Measurements from ENCODE around the gene DENND5B. TPM values are rescaled to one million over a fixed set of nuclear protein-coding genes. Genes with fewer than 3 reads are reported as not detected.

Gene DENND5B
- total RNA-seq, 1 donor from 2014 or later, result 17.5 TPM

- H3K36me3 Mint-ChIP-seq, result peaks cover 37% of the 10 kb centered on the region
- TF ChIP-seq CTCF (conservative IDR thresholded peaks at IDR 0.05), result no peak
- DNase-seq (ENCODE audit: extremely low spot score, unreplicated experiment), result no peak
- H3K9me3 Mint-ChIP-seq, result peaks cover 8% of the 10 kb centered on the region
- no peak overlapping the region for H3K4me3 Mint-ChIP-seq
- H3K27me3 Mint-ChIP-seq, result peaks cover 53% of the 10 kb centered on the region
- H3K27ac Mint-ChIP-seq, result peak overlapping the region; percentile 3
- peaks cover 5% of the 10 kb centered on the region for H3K4me1 Mint-ChIP-seq (ENCODE audit: unreplicated experiment)
These were observed 5.7 kb downstream of the DENND5B start for GRCh38 chr12:31585271-31585670.

DNA sequence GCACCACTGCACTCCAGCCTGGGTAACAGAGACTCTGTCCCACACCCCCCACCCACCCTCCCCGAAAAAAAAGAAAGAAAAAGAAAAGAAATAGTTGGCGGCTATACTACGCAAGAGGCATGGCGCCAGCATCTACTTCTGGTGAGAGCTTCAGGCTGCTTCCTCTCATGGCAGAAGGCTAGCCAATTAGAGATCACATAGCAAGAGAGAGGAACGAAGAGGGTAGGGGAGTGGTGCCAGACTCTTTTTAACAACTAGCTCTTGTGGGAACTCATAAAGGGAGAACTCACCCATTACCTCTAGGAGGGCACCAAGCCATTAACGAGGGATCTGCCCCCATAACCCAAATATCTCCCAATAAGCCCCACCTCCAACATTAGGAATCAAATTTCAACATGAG, 6.2 kb downstream of the DENND5B start:
- no peak overlapping the region for H3K4me3 Mint-ChIP-seq
- TF ChIP-seq CTCF (conservative IDR thresholded peaks at IDR 0.05), result no peak
- DNase-seq (ENCODE audit: extremely low spot score, unreplicated experiment), result no peak
- peaks cover 8% of the 10 kb centered on the region for H3K9me3 Mint-ChIP-seq
- H3K4me1 Mint-ChIP-seq (ENCODE audit: unreplicated experiment), result peaks cover 5% of the 10 kb centered on the region
- H3K27ac Mint-ChIP-seq, result peak overlapping the region; percentile 3
- peaks cover 37% of the 10 kb centered on the region for H3K36me3 Mint-ChIP-seq
- H3K27me3 Mint-ChIP-seq, result peaks cover 52% of the 10 kb centered on the region

DNA sequence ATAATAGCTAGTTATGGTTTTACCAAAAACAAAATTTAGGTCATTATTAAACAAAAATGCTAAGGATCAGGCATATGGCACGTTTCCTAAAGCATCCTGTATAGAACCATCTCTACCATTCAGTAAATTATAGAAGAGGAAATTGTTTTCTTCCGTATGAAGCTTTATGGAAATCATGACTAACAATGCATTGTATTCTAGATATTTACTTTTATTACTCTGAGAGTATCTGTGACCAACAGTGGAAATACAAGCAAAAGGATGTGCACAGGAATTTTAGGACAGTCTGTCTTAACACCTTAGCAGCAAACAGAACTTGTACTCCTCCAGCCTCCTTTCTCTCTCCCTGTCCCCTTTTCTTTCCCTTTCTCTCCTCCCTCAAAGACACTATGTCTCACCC, 7.1 kb downstream of the DENND5B start:
- no peak for DNase-seq (ENCODE audit: extremely low spot score, unreplicated experiment)
- Mint-ChIP-seq H3K36me3 (peaks cover 37% of the 10 kb centered on the region), H3K27ac (no peak overlapping the region), H3K4me3 (no peak overlapping the region), H3K27me3 (peaks cover 44% of the 10 kb centered on the region), H3K9me3 (peaks cover 8% of the 10 kb centered on the region), H3K4me1 (ENCODE audit: unreplicated experiment) (peaks cover 5% of the 10 kb centered on the region)
- no peak for TF ChIP-seq CTCF (conservative IDR thresholded peaks at IDR 0.05)

DNA sequence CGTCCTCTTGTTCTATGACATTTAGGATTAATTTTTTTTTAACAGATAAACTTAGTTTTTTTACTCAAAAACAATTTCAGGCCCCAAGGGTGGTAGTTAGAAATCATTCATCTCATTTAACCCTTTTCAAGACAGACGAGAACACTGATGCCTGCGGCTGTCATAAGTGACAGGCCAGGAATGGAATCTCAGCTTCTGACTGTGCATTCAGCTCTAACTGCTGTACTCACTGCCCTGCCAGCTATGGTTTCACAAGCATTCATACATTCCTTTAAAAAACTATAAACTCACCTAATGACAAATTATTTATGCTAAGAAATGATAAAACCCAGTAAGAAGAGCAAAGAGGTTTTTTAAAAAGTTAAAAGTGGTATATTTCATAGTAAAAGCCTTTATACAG, 8.8 kb downstream of the DENND5B start:
- H3K4me3 Mint-ChIP-seq, result no peak overlapping the region
- peaks cover 36% of the 10 kb centered on the region for H3K27me3 Mint-ChIP-seq
- no peak for TF ChIP-seq CTCF (conservative IDR thresholded peaks at IDR 0.05)
- no peak overlapping the region for H3K27ac Mint-ChIP-seq
- H3K4me1 Mint-ChIP-seq (ENCODE audit: unreplicated experiment), result no peaks in the 10 kb centered on the region
- DNase-seq (ENCODE audit: extremely low spot score, unreplicated experiment), result no peak
- peaks cover 7% of the 10 kb centered on the region for H3K9me3 Mint-ChIP-seq
- H3K36me3 Mint-ChIP-seq, result peaks cover 29% of the 10 kb centered on the region

- TF ChIP-seq CTCF (conservative IDR thresholded peaks at IDR 0.05), result no peak
- Mint-ChIP-seq H3K27ac (no peak overlapping the region), H3K4me1 (ENCODE audit: unreplicated experiment) (no peaks in the 10 kb centered on the region), H3K36me3 (peaks cover 16% of the 10 kb centered on the region), H3K9me3 (no peaks in the 10 kb centered on the region), H3K27me3 (peaks cover 23% of the 10 kb centered on the region), H3K4me3 (no peak overlapping the region)
- no peak for DNase-seq (ENCODE audit: extremely low spot score, unreplicated experiment)
These were observed 12.3 kb downstream of the DENND5B start for GRCh38 chr12:31578632-31579031.
